NCI-H345 treated with DMSO at 0.1 percent for 48 hours (cell line): ENCODE data around the gene FUS.
"Not testable (repeated sequence)": the region's sequence is repeated elsewhere in the genome, so short reads cannot be mapped to it uniquely, and the experiment has no call there.

Experiments used
- DNase-seq: peaks from one replicate; lab custom pipeline; 2025; ENCODE audit not compliant: unreplicated experiment; lab: John Stamatoyannopoulos, UW

The FUS gene

GRCh38 chr16:31184888-31185287, 4.9 kb downstream of the FUS start:
- DNase-seq: no peak

DNA sequence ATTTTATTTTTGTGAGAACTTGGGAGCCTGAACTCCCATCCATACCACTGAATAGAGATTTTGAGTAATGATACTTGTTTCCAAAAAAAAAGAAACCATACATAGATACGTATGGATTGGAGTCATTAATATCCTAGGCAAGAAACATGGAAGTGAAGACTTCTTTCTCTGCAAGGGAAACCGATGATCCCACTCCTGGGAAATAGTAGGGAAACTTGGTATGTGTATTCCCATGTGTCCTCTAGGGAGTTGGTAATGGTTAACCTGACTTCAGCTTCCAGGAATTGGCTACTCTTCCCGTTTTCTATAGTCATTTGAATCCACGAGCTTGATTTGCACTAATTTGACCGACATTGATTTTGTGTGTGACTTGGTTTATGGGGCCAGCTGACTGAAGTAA, 5.4 kb downstream of the FUS start:
- no peak for DNase-seq

- no peak for DNase-seq
Observed at GRCh38 chr16:31186176-31186575, 6.2 kb downstream of the FUS start.

DNA sequence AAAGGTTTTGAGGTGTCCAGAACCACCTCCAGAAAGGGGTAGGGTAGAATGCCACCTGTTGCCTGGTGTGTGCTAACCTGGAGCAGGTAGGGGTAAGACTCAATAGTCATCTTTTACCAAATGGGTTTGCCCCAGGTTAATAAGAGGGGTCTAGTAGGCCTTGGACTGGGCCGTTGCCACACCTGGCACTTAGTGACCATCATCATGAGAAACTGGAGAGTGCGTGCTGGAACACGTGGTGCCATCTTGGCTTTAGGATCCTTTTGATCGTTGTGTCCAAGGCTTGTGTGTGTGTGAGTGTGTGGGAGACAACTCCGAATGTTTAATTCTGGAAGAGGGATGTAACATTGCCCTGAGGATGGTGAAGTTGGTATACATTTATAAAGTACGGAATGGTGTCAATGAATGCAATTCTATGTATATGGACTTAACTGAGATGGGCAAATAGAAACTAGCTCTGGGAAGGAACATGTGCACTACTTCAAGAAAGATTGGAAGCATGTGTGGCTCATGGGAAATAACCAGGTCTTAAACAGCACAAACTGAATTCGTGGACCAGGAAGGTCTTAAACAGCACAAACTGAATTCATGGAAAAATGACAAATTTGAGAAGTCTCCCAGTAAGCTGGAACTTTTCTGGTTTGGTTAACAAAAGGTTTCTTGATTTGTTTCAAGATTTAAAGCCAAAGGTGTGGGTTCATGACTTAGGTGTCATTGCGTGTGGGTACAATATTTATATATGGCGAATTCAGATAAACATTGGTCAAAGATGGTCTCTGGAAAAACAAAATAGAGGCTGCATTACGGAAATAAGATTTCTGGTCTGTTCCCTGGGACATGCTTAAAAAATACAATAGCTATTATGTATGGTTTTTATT, 7.2 kb downstream of the FUS start:
- DNase-seq: no peak

DNA sequence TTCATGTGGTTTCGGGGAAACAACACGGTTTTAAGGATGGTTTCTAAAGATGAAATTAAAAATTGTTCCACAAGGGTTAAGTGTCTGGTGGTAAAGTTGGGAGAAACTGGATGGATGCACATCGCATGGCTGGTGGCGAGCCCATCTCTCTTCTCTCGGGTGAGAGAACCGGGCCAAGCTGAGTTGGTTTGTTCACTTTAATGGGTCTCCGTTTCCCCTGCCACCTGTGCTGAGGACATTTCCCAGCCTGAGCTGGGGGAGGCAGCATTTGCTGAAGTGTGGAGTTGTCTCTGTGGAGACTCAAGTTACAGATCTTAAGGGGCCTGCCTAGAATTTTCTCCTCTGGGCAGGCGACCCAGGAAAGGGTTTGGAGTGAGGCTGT, 7.9 kb downstream of the FUS start:
- DNase-seq: no peak

- no peak for DNase-seq
Observed at GRCh38 chr16:31188450-31189411, 8.8 kb downstream of the FUS start.

GRCh38 chr16:31189412-31189778, 9.5 kb downstream of the FUS start:
- DNase-seq: no peak

DNA sequence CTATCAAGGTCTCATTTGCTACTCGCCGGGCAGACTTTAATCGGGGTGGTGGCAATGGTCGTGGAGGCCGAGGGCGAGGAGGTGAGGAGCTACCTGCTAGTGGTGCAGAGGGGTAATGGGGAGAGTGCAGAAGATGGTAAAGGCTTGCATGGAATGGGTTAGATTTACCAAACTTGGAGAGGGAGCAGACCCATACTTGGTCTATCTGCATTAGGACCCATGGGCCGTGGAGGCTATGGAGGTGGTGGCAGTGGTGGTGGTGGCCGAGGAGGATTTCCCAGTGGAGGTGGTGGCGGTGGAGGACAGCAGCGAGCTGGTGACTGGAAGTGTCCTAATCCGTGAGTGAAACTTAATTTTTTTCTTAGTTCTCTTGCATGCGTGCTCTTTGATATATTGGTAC, 10.1 kb downstream of the FUS start:
- no peak for DNase-seq

- DNase-seq: no peak
Observed at GRCh38 chr16:31190818-31191444, 11.0 kb downstream of the FUS start.

DNA sequence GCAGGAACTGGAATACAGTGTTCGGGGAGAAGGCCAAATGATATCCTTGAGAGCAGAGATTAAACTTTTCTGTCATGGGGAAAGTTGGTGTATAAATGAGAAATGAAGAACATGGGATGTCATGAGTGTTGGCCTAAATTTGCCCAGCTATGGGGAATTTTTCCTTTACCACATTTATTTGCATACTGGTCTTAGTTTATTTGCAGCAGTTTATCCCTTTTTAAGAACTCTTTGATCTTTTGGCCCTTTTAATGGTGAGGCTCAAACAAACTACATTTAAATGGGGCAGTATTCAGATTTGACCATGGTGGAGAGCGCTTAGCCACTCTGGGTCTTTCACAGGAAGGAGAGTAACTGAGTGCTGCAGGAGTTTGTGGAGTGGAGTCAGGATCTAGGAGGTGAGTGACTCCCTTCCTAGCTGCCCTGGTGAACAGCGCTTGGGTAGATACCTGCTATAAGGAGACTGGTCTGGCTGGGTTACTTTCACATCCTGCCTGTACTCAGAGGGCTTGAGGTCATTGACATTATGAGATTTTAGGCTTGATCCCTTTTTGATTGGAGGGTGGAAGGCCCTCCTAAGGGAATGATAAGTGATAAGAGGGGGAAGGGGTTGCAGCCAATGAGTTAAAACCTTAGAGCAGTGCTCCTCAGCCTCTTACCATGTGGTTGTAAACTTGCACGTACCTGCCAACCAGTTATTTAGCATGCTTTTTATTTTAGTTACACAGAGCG, 11.9 kb downstream of the FUS start:
- no peak for DNase-seq

DNA sequence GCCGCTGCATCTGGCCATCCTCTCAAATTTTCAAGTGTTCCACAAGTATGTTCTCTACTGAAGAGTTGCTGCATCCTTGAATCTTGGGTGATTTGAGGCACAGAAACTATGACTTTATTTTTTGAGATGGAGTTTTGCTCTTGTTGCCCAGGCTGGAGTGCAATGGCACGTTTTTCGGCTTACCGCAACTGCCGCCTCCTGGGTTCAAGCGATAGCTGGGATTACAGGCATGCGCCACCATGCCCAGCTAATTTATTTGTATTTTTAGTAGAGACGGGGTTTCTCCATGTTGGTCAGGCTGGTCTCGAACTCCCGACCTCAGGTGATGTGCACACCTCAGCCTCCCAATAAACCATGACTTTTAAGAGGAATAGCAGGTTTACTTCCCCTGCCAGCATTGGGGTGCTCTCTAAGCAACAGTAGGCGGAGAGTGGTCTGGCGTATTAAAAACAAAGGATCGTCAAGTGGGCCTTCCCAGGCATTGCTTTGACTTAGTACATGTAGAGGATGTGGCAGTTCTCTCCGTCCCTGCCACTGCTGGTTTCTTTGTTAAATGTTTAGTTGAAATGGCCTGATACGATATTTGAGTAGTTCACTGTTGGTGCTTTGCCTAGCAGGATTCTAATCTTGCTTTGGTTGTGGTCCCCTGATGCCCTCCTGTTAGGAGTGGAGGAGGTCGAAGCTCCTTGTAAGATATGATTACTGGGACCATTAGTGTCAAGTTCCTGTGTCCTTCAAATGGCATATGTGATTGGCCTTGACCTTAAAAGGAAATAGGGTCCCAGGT, 13.1 kb downstream of the FUS start:
- DNase-seq: no peak

GRCh38 chr16:31193874-31194273, 13.9 kb downstream of the FUS start:
- no peak for DNase-seq

DNA sequence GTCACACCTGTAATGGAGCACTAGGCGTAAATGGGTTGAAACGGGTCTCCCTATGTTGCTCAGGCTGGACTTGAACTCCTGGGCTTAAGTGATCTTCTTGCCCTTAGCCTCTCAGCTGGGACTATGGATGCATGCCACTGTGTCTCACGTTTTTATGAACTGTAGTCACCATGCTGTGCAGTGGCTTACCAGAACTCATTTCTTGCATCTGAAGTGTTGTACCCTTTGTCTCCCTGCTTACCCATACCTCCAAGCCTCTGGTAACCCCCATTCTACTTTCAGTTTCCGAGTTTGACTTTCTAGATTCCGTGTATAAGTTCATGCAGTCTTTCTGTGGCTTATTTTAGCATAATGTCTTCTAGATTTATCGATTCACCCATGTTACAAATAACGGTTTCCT, 15.0 kb downstream of the FUS start:
- DNase-seq: no peak

DNA sequence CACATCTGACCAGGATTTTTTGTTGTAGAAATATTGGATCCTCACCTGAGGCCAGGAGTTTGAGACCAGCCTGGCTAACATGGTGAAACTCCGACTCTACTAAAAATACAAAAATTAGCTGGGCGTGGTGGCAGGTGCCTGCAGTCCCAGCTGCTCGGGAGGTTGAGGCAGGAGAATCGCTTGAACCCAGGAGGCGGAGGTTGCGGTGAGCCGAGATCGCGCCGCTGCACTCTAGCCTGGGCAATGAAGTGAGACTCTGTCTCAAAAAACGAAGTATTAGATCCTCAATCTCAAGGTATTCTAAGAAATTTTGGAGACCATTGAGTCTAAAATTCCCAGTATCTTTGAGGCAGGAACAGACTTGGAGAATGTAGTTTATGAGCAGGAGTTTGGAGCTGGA, 15.9 kb downstream of the FUS start:
- DNase-seq: not testable (repeated sequence)

GRCh38 chr16:31196324-31197088, 16.6 kb downstream of the FUS start:
- no peak for DNase-seq

GRCh38 chr16:31198207-31198882, 18.4 kb downstream of the FUS start:
- DNase-seq: no peak

GRCh38 chr16:31199430-31200041, 19.6 kb downstream of the FUS start:
- no peak for DNase-seq

GRCh38 chr16:31200111-31200510, 20.2 kb downstream of the FUS start:
- not testable (repeated sequence) for DNase-seq
